Breast epithelium (tissue), 3 donors: Measurements from ENCODE around the gene ATRX.
"Not testable (repeated sequence)": the region's sequence is repeated elsewhere in the genome, so short reads cannot be mapped to it uniquely, and the experiment has no call there.

ENCODE experiments used
- POLR2A ChIP-seq: fragments of 450-650 bp; IDR thresholded peaks from one replicate; pipeline ENCODE4 v1.6.1; 2016; ENCODE audit warnings: antibody characterized with exemption, mild to moderate bottlenecking, moderate library complexity
- POLR2AphosphoS5 ChIP-seq, 3 donors: sonication (generic); formaldehyde crosslinking; IDR thresholded peaks; one replicate each; pipeline ENCODE4 v1.6.1; 2017; ENCODE audit warnings: antibody characterized with exemption in 3 of 3
- TF ChIP-seq, protein P1 (sequence below), 3 donors: fragments of 450-650 bp; IDR thresholded peaks; one replicate each; pipeline ENCODE4 v1.5.1; 2016 to 2017; ENCODE audit warnings: antibody characterized with exemption in 3 of 3, mild to moderate bottlenecking in 3 of 3, moderate library complexity in 3 of 3

DNA sequence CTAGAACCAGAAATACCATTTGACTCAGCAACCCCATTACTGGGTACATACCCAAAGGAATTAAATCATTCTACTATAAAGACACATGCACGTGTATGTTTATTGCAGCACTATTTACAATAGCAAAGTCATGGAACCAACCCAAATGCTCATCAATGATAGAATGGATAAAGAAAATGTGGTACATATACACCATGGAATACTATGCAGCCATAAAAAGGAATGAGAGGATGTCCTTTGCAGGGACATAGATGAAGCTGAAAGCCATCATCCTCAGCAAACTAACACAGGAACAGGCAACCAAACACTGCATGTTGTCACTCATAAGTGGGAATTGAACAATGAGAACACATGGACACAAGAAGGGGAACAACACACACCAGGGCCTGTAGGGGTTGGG lies 285.9 kb downstream of the ATRX start:
- TF ChIP-seq, protein P1, sequence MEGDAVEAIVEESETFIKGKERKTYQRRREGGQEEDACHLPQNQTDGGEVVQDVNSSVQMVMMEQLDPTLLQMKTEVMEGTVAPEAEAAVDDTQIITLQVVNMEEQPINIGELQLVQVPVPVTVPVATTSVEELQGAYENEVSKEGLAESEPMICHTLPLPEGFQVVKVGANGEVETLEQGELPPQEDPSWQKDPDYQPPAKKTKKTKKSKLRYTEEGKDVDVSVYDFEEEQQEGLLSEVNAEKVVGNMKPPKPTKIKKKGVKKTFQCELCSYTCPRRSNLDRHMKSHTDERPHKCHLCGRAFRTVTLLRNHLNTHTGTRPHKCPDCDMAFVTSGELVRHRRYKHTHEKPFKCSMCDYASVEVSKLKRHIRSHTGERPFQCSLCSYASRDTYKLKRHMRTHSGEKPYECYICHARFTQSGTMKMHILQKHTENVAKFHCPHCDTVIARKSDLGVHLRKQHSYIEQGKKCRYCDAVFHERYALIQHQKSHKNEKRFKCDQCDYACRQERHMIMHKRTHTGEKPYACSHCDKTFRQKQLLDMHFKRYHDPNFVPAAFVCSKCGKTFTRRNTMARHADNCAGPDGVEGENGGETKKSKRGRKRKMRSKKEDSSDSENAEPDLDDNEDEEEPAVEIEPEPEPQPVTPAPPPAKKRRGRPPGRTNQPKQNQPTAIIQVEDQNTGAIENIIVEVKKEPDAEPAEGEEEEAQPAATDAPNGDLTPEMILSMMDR (IDR thresholded peaks at IDR 0.05) = not testable (repeated sequence)
- TF ChIP-seq POLR2A; POLR2AphosphoS5 (IDR thresholded peaks at IDR 0.05): not testable (repeated sequence)
